Neural progenitor cell (in vitro differentiated cells): ENCODE results near the gene PIAS3. TPM values are rescaled to one million over a fixed set of nuclear protein-coding genes. Genes with fewer than 3 reads are reported as not detected.

Experiments
- DNase-seq: peaks from one replicate; pipeline ENCODE4 v3.0.0-alpha.2; 2016; ENCODE audit warnings: low spot score
- H2AFZ ChIP-seq: fragments of 200-600 bp; sonication (generic); replicated peaks from 2 replicates; pipeline ENCODE4 v1.6.1; 2016; ENCODE audit warnings: antibody characterized with exemption
- H3F3A ChIP-seq: fragments of 200-600 bp; sonication (generic); 2 replicates; pipeline ENCODE4 v1.6.1; 2016; ENCODE audit warnings: antibody characterized with exemption, low read depth
- H3K27ac ChIP-seq: fragments of 200-600 bp; sonication (generic); 2 replicates; pipeline ENCODE4 v1.5.1; 2016; ENCODE audit warnings: mild to moderate bottlenecking
- H3K27me3 ChIP-seq: fragments of 200-600 bp; sonication (generic); 2 replicates; pipeline ENCODE4 v1.6.1; 2016; ENCODE audit warnings: mild to moderate bottlenecking, moderate library complexity
- H3K36me3 ChIP-seq: fragments of 200-600 bp; sonication (generic); 2 replicates; pipeline ENCODE4 v1.5.1; 2016
- H3K4me1 ChIP-seq: fragments of 200-600 bp; sonication (generic); 2 replicates; pipeline ENCODE4 v1.6.1; 2016; ENCODE audit warnings: mixed run types
- H3K4me2 ChIP-seq: fragments of 200-600 bp; sonication (generic); 2 replicates; pipeline ENCODE4 v1.6.1; 2016
- H3K4me3 ChIP-seq: fragments of 200-600 bp; sonication (generic); 2 replicates; pipeline ENCODE4 v1.5.1; 2016
- H3K79me2 ChIP-seq: fragments of 200-600 bp; sonication (generic); 2 replicates; pipeline ENCODE4 v1.6.1; 2016; ENCODE audit warnings: low read depth
- H3K9ac ChIP-seq: fragments of 200-600 bp; sonication (generic); 2 replicates; pipeline ENCODE4 v1.6.1; 2016
- H3K9me3 ChIP-seq: fragments of 200-600 bp; sonication (generic); 2 replicates; pipeline ENCODE4 v1.5.1; 2016; ENCODE audit warnings: low read depth
- H4K20me1 ChIP-seq: fragments of 200-600 bp; sonication (generic); 2 replicates; pipeline ENCODE4 v1.6.1; 2016; ENCODE audit warnings: low read depth
- H3K27ac Mint-ChIP-seq: 3 replicates; pipeline ENCODE4 v1.8.0; 2021; ENCODE audit warnings: mixed read lengths
- H3K27me3 Mint-ChIP-seq: 2 replicates; pipeline ENCODE4 v1.8.0; 2022; ENCODE audit warnings: low read depth, mild to moderate bottlenecking, inconsistent platforms, moderate library complexity, mixed read lengths; ENCODE audit not compliant: insufficient read depth
- H3K36me3 Mint-ChIP-seq: 3 replicates; pipeline ENCODE4 v1.8.0; 2021; ENCODE audit warnings: mixed read lengths
- H3K4me1 Mint-ChIP-seq: 3 replicates; pipeline ENCODE4 v1.8.0; 2021; ENCODE audit warnings: mixed read lengths
- H3K4me3 Mint-ChIP-seq: 3 replicates; pipeline ENCODE4 v1.8.0; 2021; ENCODE audit warnings: mild to moderate bottlenecking, moderate library complexity, mixed read lengths
- H3K9me3 Mint-ChIP-seq: 3 replicates; pipeline ENCODE4 v1.8.0; 2020; ENCODE audit warnings: mixed read lengths
- EZH2 ChIP-seq: fragments of 200-600 bp; sonication (generic); IDR thresholded peaks from 2 replicates; pipeline ENCODE4 v1.6.1; 2017; ENCODE audit warnings: antibody characterized with exemption, mild to moderate bottlenecking, moderate library complexity
- EZH2phosphoT487 ChIP-seq: fragments of 200-600 bp; sonication (generic); IDR thresholded peaks from 2 replicates; pipeline ENCODE4 v1.6.1; 2017; ENCODE audit warnings: antibody characterized with exemption
- total RNA-seq: library from RNA; depleted of rRNA; stranded (reverse); fragments of >200 nt; gene quantifications from 2 replicates; pipeline ENCODE4 v1.2.3, GENCODE V29; 2015; ENCODE audit warnings: low replicate concordance
- TF ChIP-seq, protein P1 (sequence below): fragments of 200-600 bp; sonication (generic); IDR thresholded peaks from 2 replicates; pipeline ENCODE4 v1.5.1; 2017; ENCODE audit warnings: antibody characterized with exemption, mild to moderate bottlenecking

PIAS3 gene
- total RNA-seq, 1 donor from 2014 or later, result 15.7 TPM

DNA sequence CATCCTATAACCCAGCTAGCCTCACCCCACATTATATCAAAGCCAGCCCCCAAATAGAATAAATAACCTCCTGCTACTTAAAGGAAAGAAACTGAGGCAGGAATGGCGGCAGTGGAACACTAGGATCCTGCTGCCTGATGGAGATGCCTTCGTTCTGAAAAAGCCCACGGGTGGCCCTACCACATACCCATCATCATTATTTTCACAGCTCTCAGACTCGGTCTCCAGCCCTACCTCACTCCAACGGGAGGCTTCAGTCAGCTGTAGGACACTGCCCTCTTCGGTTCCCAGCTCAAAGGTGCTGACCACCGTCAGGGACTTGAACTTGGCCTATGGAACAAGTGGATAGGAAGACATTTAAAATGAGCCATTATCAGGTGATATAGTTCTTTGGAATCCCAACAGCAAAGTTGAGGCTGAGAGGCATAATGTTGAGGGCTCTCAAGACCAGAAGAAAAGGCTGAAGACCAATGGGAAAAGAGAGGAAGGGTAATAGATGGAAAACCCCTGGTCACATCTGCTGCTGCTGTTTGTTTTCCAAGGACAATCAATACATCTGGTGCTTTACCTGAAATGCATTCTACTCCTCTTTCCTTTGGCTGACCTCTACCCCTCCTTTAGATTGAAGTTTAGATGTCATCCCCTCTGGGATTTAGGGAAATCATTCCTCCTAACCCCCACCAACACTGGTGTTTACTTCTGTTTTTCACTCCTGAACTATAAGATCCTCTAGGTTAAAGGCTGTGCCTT is 34.6 kb upstream of the PIAS3 start:
- TF ChIP-seq EZH2 (no peak), EZH2phosphoT487 (no peak)
- TF ChIP-seq, protein P1, sequence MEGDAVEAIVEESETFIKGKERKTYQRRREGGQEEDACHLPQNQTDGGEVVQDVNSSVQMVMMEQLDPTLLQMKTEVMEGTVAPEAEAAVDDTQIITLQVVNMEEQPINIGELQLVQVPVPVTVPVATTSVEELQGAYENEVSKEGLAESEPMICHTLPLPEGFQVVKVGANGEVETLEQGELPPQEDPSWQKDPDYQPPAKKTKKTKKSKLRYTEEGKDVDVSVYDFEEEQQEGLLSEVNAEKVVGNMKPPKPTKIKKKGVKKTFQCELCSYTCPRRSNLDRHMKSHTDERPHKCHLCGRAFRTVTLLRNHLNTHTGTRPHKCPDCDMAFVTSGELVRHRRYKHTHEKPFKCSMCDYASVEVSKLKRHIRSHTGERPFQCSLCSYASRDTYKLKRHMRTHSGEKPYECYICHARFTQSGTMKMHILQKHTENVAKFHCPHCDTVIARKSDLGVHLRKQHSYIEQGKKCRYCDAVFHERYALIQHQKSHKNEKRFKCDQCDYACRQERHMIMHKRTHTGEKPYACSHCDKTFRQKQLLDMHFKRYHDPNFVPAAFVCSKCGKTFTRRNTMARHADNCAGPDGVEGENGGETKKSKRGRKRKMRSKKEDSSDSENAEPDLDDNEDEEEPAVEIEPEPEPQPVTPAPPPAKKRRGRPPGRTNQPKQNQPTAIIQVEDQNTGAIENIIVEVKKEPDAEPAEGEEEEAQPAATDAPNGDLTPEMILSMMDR, result no peak
- Histone ChIP-seq H3K27ac (no peak overlapping the region), H3K4me2 (no peak overlapping the region)

DNA sequence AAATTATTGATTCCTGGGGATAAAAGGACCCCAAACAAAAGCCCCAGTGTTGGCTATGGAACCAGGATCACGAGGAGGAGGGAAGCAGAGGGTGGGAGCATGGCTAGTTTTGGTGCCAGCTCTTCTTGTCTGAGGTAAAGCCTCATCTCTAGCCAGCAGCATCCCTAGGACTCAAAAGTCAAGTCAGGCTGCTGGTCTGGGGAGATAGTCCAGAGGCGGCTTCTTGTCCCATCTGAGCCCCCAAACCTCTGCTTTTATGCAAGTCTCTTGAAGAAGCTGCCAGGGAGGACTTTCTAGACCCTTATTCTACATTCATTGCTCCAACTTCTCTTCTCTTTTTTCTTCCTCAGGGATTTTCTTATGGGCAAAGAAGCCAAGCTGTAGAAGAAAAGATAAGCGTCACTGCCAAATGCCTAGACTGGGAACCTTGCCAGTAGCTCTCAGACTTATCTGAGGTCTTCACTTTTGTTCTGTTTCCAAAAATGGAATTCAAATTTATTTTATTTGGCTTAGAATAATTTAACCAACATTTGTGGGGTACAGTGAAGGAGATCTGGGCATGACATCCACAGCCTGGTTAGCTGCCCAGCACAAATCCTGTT is 33.7 kb upstream of the PIAS3 start:
- TF ChIP-seq EZH2 (no peak), EZH2phosphoT487 (no peak)
- TF ChIP-seq, protein P1, result no peak
- Histone ChIP-seq H3K27ac (no peak overlapping the region), H3K27me3 (peaks cover 4% of the 10 kb centered on the region), H3K36me3 (no peaks in the 10 kb centered on the region), H3K9me3 (no peaks in the 10 kb centered on the region), H3K9ac (no peak overlapping the region), H3K4me3 (peak overlapping the region; percentile 27), H3F3A (no peaks in the 10 kb centered on the region), H3K4me1 (peaks cover 7% of the 10 kb centered on the region), H4K20me1 (no peaks in the 10 kb centered on the region), H3K79me2 (no peaks in the 10 kb centered on the region), H2AFZ (peak overlapping the region; percentile 100), H3K4me2 (peak overlapping the region; percentile 74)
- Mint-ChIP-seq H3K27ac (peak overlapping the region; percentile 88), H3K4me1 (peaks cover 25% of the 10 kb centered on the region), H3K27me3 (peaks cover 10% of the 10 kb centered on the region), H3K9me3 (no peaks in the 10 kb centered on the region), H3K36me3 (no peaks in the 10 kb centered on the region), H3K4me3 (peak overlapping the region; percentile 56)
- no peak for DNase-seq

More for the DNA sequence above, 34.6 kb upstream of the PIAS3 start:
- H3K9me3 Mint-ChIP-seq, result no peaks in the 10 kb centered on the region
- no peaks in the 10 kb centered on the region for H4K20me1 ChIP-seq
- H2AFZ ChIP-seq, result no peak overlapping the region
- H3K36me3 ChIP-seq, result no peaks in the 10 kb centered on the region
- no peak overlapping the region for H3K27ac Mint-ChIP-seq
- no peaks in the 10 kb centered on the region for H3K79me2 ChIP-seq
- no peaks in the 10 kb centered on the region for H3K9me3 ChIP-seq
- H3K4me3 ChIP-seq, result no peak overlapping the region
- H3K27me3 Mint-ChIP-seq, result peaks cover 10% of the 10 kb centered on the region
- H3F3A ChIP-seq, result no peaks in the 10 kb centered on the region
- no peaks in the 10 kb centered on the region for H3K27me3 ChIP-seq
- peaks cover 7% of the 10 kb centered on the region for H3K4me1 ChIP-seq
- peaks cover 25% of the 10 kb centered on the region for H3K4me1 Mint-ChIP-seq
- no peak for DNase-seq
- H3K36me3 Mint-ChIP-seq, result no peaks in the 10 kb centered on the region
- no peak overlapping the region for H3K4me3 Mint-ChIP-seq
- no peak overlapping the region for H3K9ac ChIP-seq

DNA sequence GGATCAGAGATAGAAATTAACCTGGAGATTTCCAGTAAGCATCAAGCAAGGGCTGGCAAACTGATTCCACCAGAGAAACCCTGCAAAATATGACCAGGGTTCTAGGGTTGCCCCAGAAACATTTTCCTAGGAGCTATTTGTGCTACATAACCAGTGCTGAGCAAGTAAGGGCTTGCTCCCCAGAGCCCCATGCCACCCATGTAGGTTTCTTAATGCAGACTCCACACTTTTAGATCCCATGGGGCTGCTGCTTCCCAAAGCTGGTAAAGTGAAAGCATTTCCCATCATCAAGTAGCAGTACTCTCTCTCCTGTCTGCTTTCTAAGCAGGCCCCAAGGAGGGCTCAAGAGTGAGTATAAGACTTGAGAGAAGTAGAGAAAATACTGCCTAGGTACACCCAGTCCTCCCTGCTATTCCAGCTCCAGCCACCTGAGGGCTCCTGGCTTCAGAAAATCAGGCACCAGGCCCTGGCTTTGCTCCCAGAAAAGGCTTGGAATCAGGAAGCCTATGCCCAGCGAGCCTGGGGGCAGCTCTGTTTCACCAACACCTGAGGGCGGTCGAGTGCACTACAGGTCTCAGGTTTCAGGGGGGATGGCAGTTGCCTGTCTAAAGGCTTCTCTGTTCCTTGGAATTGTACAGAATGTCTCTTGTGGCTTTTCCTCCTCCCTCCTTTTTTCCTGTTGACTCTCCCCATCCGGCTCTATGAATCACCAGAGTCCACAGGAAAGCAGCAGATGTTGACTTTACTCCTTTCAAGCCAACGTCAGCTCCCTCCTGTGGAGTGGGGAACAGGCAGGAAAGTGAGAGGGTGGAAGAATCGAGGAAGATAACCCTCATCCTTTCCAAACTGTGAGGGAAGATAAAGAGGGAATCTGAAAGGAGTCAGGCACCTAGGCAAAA is 33.0 kb upstream of the PIAS3 start:
- Histone ChIP-seq H3K36me3 (no peaks in the 10 kb centered on the region), H3K4me2 (peak overlapping the region; percentile 74), H3K9me3 (no peaks in the 10 kb centered on the region), H2AFZ (peak overlapping the region; percentile 100), H3K4me1 (peaks cover 7% of the 10 kb centered on the region), H3K27me3 (peaks cover 11% of the 10 kb centered on the region), H3F3A (no peaks in the 10 kb centered on the region), H3K9ac (no peak overlapping the region), H3K79me2 (no peaks in the 10 kb centered on the region), H3K4me3 (peak overlapping the region; percentile 27), H3K27ac (no peak overlapping the region), H4K20me1 (no peaks in the 10 kb centered on the region)
- Mint-ChIP-seq H3K9me3 (no peaks in the 10 kb centered on the region), H3K27me3 (peaks cover 10% of the 10 kb centered on the region), H3K4me3 (peak overlapping the region; percentile 56), H3K27ac (peak overlapping the region; percentile 88), H3K36me3 (no peaks in the 10 kb centered on the region), H3K4me1 (peaks cover 25% of the 10 kb centered on the region)
- DNase-seq, result peak; percentile 98
- TF ChIP-seq, protein P1, result peak; percentile 91
- TF ChIP-seq EZH2 (no peak), EZH2phosphoT487 (no peak)
